GM18508 (cell line): ENCODE data around the gene DTNA.

Experiments
- ATAC-seq: cut with Tn5 transposase; IDR thresholded peaks from one replicate; pipeline ENCODE4 v1.9.1; 2021; ENCODE audit warnings: moderate number of reproducible peaks; ENCODE audit not compliant: insufficient read depth, unreplicated experiment

The DTNA gene

DNA sequence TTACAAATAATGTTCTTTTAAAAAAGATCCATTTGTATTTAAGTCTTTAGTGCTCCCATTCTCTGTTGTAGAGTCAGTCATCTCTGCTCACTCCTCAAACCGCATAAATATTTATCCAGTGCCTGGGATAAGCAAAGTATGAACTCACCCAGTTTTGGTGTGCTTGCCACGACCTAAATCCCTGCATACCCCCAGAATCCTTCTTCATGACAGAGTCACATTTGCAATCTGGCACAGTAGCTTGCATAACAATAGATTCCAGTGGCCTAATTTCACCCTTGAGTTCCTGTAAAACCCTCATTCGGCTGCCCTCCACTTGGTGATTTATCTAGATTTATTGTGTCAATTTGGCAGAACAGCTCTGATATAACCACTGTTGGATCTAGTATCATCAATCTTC lies 92.9 kb downstream of the DTNA start:
- ATAC-seq: no peak

DNA sequence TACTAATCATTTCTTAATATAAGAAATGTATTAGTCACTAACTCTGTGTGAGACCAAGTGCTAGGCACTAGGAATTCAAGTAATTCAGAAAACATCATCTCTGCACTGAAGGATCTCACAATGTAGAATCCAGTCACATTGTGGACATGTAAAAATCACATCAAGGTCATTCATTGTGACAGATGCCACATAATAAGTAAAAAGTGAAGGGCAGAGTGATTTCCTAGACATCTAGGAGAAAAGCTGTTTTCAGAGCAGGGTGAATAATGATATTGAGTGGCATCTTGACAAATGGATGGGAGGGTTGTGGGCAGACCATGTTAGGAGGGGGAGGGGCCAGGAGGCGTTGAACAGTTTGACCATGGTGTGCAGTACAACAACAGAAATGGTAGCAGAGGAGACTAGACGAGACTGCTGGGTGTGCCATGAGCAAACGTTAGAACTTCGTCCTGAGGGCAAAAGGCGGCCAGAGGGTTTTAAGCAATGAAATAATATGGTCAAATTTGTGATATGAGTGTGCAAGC lies 93.8 kb downstream of the DTNA start:
- ATAC-seq: no peak

DNA sequence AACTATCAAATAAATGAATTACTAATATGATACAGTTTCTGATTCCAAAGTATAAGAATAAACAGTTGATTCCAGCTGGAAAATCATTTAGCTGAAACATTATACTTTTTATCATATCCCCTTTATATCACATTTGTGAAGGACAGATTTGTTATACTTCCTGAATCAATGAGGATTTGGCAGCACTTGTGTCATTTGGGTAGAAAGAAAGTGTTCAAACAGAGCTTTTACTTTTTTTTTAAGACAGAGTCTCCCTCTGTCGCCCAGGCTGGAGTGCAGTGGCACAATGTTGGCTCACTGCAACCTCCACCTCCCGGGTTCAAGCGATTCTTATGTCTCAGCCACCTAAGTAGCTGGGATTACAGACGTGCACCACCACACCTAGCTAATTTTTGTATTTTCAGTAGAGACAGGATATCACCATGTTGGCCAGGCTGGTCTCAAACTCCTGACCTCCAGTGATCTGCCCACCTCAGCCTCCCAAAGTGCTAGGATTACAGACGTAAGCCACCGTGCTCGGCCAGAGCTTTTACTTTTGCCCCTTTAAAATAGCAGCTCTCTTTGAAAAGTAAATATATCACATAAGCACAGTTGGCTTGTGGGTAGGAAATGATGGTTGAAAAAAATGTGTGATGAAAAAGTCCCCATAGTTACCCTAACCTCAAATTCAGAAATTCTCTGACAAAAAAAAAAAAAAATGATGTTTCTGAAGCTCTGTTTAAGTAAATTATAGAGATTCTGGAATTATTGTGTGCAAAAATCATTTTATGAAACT lies 95.2 kb downstream of the DTNA start:
- ATAC-seq: no peak

DNA sequence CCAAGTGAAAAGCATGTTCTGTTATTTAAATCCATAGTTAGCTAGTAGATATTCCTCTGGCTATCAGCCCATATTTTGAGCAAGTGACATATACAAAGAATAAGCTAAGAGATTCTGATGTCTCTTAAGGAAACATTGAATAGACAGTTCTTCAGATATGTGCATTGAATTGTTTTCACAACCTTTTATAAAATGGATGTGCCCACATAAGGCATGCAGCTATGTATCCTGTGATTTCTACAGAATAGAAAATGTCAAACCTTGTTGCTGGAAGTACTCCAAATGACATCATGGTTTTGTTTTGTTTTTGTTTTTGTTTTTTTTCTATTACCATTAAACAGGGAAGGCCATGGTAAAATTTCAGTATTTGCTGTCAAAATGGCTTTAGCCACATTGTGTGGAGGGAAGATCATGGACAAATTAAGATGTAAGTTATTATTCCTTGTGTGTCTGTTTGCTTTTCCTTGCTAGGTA lies 95.8 kb downstream of the DTNA start:
- ATAC-seq: no peak

DNA sequence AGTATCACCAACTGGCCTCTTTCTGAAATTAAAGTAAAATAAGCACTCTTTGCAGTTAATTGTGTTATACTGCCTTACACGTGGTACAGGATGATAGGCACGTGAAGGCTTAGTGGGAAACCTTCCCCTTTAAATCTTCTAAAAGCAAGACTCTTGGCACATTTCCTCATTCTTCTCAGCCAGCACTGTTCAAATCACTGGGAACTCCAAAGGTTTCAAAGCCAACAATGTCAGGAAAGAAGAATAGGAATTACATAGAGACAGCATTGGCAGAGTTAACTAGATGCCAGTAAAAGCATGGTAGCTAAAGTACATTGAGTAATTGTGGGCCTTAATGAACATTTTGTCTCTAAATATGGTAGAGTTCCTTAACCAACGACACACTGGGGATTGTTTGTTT lies 96.4 kb downstream of the DTNA start:
- ATAC-seq: no peak

DNA sequence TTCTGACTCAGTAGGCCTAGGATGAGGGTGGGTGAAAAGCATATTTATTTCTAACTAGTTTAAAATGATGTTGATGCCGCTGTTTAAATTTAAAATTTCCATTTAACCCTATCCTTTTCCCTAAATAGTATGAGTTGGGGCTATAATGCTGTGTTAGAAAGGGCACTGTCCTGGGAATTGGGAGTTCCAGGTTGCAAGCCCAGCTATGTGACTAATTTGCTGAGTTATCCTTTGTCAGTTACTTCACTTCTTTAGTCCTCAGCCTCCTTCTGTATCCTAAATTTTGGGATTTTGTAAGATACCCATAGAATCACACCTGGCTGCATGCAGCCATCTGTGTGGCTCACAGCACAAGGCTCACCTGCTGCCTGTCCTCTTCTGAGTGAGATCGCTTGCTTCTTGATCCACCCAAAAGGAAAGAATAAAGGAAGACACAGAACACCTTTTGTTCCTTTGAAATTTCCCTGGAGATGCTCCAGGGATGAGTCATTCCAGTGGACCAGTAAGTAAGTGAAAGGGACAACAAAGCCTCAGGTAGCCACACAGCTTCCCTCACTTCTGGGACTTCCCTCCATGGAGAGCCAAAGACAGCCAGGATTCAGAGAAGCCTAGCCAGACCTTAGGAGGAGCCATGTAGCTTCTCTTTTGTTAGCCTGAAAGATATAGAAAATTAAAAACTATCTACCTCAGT lies 97.2 kb downstream of the DTNA start:
- ATAC-seq: no peak

DNA sequence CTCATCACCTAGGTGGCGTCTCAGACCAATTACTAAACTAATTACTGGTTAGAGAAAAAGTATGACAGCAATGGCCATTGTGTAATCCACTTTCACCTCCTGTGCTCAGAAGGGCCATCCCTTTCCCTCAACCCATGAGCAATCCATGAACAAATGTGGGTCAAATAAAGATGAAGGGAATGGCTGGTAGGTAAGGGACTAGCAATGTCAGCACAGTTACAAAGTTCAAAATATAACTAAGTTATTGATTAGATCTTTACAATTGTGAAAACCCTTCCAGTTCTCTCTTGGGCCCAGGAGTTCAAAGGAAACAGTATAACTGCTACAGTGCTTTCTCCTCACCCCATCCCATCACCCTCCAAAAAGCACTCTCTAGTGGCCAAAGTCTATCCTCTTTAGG lies 98.3 kb downstream of the DTNA start:
- no peak for ATAC-seq

DNA sequence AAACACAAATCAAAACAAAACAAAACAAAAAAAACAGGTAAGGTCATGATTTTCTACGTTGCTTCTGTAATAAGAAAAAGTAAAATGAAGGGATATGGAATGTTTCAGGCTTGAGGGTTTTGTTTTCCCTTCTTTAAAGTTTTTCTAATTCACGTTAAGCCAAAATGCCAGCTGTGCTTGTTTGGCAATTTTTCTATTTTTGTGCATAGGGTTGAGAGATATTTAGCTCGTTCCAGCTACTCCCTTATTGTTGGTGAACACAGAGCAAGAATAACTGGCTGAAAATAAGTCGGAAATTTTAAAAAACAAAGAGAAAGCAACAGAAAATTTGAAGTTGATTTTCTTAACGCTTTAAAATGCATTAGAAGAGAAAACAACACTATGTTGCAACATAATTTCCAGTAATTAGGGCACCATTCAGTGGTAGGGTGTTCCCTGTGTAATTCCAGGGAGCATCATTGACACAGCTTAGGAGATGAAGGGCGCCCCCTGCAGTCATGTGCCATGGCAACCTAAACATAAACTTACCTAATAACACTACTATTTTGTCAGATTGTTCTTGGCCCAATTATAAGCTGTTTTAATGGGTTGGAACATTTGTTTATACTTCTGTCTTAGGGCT lies 99.5 kb downstream of the DTNA start:
- ATAC-seq: no peak

DNA sequence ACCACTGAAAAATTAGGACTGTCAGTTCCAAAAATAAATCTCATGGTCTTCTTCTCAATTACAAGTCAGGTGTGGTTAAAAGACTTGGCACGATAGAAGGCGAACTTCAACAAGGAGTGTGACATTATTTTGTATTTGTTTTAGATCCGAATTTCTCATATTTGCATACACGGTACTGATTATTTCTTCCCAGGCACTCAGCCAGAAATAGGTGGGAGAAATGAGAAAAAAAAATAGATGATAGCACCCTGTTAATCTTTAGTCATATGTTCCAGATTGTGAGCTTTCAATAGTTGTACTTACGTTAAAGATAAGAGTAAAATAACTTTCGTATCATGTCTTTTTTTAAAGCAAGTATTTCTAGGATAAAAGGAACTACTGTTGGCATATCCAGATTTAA lies 106.1 kb downstream of the DTNA start:
- ATAC-seq: no peak

DNA sequence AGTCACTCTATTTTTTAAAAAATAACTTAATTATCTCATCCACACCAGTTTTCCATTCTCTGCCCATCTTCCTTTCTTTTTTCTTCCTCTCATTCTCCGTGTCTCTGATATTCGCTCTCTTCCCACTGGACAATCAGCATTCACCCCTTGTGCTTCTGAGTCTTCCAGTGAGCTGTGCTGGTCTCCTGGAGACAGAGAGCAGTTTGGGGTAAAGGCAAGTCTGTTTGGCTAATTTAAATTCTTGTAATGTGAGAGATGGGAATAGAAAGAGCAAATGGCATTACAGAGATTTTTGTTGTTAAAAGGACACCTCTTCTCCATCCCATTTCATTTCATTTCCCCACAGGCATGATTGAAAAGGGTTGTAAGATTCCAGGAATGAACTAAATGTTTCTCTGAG lies 107.5 kb downstream of the DTNA start:
- no peak for ATAC-seq

DNA sequence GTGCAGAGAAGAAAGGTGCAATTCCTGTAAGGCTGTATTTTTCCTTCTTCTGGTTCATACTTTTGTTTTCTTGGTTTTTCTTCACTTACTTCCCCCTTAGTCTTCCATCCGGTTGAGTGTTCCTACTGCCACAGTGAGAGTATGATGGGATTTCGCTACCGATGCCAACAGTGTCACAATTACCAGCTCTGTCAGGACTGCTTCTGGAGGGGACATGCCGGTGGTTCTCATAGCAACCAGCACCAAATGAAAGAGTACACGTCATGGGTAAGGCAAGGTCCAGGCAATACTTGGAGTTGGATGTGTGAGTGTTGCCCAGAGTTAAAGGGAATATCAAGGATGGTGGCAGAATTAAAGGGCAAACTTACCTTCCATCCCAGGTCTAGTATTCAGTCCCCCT lies 108.0 kb downstream of the DTNA start:
- no peak for ATAC-seq

DNA sequence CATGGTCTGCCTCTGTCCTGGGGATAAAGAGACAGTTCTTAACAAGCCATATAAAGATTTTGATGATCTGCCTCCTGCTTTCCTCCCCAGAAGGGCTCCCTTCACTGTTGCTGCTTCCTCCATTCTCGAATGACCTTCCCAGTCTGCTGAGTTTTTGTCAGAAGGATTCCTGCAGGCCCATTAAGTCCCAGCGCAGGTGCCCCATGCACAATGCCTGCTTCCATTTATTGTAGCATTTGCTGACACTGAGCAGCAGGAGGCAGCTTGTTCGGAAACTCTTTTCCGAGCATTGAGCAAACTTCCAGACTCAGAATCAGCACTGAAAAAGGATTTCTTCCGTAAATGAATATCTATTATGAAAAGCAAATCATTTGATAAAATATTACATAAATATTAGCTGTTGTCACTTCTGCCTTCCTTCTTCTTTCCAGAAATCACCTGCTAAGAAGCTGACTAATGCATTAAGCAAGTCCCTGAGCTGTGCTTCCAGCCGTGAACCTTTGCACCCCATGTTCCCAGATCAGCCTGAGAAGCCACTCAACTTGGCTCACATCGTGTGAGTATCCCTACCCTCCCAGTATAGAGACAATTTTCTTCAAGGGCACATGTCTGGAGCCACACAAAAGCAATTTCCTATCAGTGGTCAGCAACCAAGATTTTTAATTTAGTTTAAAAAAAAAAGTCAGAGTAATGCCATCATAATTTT lies 110.4 kb downstream of the DTNA start:
- no peak for ATAC-seq

DNA sequence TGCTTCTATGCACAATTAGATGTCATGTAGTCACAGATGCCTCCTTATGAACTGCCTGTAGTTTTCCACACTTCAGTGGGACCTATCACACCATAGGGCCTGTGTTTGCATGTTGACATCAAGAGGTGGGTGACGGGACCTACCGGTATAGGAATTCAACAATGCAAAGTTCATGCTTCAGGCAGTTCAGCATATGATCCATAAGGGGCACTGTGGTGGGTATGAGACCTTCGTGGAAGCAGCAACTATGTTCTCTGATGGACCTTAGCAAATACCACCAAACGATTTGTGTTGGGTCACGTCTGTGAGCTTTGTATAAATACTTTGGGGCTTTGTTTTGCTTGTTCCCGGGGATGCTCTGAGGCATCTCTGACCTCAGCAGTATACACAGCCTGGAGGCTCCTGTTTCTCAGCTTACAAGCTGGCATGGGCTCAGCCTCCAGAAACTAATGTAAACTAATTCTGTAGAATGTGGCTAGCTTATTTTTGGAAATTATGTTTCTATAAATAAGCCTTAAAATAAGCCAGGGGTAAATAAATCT lies 111.6 kb downstream of the DTNA start:
- no peak for ATAC-seq

DNA sequence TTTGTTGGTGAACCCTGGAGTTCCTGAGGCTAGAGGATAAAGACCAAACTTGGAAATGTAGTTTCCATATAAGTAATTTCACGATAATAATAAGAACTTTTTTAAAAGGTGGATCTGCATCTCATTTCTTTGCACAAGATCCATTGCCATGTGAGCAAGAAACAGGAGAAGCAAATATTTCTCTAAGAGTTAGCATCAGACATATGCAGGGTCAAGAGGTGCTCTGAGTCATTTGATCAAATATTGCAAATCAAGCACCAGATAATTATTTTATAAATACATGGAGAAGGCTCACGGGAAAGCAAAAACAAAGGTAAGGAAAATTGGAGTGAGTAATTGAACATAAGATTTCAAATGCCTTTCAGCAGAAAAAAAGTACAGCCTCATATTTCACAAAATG lies 118.0 kb downstream of the DTNA start:
- no peak for ATAC-seq

DNA sequence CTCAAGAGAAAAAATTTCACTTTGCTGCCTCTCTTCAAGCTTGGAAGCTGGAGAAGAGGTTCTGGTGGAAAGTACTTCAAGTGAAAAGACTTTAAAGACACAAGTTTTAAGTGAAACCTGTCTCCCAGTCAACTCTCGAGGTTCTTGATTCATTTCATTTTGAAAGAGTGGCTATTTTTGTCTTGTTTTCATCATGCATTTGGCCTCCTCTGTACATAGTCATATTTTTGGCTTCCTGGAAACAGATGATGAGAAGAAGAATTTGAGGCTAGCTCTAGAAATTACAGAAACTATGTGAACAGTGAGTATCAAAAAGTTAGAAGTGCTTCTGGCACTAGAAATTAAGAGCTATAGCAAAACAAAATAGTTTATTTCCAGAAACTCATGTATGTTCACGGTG lies 124.8 kb downstream of the DTNA start:
- ATAC-seq: no peak

DNA sequence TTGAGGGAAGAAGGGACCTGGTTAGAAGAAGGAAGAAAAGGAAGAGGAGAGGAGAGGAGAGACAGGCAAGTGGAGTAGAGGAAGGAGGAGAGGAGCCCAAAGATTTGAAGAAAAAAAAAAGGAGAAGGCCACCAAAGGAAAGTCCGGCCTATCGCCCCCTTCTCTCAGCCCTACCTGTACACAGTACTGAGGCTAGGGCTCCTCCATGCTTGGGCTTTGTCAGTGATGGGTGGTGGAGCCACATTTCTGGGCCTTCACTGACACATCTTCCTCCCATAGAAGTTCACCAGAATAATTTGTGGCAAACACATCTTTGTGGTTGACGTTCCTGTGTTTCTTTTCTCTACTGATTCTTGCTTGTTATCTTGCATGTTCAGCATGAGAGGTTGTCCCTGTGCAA lies 125.4 kb downstream of the DTNA start:
- no peak for ATAC-seq

DNA sequence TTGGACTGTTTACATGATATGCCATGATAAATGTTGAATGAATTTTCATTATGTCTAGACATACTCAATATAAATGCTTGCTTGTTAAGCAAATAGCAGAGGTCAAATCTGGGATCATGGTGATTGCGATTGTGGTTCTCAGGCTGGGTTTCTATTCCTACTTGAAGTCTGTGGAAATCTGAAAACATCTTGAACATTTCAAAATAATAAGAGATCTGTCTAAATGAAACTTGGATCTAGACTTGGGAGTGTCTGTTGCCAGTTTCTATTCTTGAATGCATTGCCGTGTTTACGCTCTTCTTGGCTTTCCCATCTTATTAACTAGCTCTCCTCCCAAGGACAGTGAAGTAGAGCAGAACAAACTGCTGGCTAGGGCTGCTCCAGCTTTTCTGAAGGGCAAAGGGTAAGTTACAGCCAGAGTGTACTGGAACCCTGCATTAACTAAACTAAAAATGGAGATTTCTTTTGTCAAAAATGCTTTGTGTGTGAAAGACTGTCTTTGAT lies 127.7 kb downstream of the DTNA start:
- no peak for ATAC-seq

DNA sequence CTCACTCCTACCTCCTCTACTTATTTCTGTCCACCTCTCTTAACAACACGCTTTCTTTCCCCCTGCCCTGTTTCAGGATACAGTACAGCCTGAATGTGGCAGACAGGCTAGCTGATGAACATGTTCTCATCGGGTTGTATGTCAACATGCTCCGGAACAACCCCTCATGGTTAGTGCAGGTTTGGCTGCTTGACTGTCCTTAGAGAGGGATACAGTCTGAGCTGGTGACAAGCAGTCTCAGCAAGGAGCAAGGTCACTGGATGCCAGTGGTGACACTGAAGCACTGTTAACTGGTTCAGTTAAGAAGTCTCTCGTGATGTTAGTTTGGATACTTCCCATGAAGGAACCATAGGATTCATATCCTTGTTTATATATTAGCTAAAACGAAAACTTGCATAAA lies 128.6 kb downstream of the DTNA start:
- ATAC-seq: no peak

DNA sequence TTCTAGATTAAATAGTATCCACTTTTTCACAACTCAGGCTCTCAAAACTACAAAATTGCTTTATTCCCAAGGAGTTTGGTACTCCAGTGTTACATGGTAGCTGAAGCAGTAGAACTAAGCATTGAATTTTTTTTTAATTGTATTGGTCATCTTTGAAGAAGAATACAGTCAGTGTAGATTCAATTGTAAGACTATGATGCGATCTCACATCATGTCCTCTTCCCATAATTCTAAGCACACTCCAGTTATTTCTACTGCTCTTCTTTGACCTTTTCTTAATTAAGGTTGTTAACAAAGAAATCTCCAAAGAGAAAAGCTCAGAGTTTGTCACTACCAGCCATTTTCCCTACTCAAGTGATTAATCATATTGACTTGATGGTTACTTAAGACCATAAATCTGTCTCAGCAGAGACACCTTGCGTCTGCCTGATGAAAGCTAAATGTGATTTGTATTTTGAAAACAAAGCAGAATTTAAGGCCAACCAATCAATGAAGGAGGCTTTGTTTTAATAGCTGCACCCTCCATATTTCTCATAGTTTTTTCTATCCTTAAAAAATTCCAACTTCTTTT lies 130.2 kb downstream of the DTNA start:
- no peak for ATAC-seq

DNA sequence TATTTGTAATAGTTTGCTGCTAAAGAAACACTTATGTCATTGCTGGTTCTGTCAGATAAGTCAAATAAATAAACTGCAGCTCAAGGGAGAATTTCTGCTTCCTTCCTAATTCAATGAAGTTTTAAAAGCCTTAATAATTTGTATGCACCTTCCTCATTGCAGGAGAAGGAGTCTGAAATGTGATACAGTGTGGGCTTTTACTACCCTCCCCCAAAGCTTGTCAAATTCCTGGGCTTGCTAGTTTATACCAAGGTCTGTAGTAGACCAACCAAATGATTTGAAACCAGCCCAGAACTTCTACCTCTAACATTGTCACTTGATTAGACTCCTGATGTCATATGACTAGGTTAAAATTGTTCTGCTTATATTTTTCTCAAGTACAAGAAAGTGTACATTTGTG lies 131.8 kb downstream of the DTNA start:
- no peak for ATAC-seq
